Measurements from ENCODE around the gene JCHAIN.
"Not testable (repeated sequence)": the region's sequence is repeated elsewhere in the genome, so short reads cannot be mapped to it uniquely, and the experiment has no call there.

JCHAIN gene

DNA sequence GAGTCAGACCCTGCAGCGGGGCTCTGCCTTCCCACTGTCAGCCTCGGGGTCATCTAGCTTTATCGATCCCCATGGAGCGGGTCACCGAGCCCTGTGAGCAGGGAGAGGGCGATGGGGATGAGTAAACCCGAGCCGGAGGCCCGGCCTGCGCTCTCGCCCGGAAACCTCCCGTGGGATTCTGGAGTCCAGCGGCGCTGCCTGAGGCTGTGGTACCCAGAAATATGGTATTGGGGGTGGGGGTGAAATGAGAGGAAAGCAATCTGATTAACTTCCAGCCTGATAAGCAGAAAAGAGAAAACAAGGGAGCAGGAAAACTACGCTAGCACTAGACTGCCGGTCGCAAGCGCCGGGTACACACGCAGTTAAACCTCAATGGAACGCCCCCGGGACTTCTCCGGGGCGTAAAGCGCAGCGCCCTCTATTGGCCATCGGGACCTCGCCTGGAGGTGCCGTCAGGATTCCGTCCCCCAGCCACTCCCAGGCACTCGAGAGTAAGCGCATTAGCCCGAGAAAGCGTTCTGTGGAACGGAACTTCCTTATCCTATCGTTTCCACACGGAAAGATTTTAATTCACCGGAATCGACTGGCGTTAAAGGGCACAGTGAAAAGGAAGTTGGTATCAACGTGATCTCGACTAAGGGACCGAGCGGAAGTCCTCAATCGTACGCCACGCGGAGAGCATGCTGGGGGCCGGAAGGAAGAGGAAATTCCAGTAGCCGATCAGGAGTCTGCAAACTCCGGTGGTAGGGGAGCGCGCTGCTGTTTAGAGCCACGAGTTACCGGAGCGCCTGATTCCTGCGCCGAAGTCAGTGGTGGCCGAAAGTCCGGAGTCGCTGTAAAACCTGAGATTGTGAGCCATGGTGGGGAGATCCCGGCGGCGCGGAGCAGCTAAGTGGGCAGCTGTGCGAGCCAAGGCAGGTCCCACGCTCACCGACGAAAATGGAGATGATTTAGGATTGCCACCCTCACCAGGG, 21.8 kb upstream of the JCHAIN start, which contains the start of gene UTP3:
TSS of gene UTP3 (plus strand) at position 712 of the 974 bp plus-strand sequence. CDS start at position 858, 146 bp downstream.
- DNase-seq: peak; percentile 96 to 99

DNA sequence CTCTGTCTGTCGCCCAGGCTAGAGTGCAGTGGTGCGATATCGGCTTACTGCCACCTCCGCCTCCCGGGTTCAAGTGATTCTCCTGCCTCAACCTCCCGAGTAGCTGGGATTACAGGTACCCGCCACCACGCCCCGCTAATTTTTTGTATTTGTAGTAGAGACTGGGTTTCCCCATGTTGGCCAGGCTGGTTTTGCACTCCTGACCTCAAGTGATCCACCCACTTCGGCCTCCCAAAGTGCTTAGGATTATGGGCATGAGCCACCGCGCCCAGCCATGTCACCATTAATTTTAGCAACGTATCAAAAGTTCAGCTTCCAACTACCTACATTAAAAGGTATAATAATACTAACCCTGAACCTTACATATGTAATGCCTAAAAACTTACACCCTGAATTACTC, 21.1 kb upstream of the JCHAIN start:
- DNase-seq: no peak

DNA sequence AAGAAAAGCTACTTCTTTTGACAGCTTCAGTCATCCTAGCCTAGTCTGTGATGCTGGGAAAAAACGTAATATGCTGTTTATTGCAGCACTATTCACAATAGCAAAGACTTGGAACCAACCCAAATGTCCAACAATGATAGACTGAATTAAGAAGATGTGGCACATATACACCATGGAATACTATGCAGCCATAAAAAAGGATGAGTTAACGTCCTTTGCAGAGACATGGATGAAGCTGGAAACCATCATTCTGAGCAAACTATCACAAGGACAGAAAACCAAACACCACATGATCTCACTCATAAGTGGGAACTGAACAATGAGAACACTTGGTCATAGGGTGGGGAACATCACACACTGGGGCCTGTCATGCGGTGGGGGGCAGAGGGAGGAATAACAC, 15.8 kb upstream of the JCHAIN start:
- DNase-seq: not testable (repeated sequence)

DNA sequence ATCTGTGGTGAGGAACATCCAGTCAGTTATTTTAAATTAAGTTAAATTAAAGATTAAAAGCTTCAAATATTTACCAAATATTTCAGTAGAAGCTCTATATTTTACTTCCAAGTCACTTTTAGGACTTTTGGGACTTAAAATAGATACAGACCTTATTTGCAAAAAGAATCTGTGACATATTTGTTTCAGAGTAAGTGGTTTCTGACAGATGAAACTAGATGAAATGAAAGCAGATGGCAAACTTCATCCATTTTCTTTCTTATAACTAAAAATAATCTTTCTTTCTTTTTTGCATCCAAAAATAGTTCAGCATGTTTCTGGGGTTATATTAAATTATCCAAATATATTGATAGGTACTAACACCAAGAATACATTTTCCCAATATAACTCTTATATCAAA, 15.4 kb upstream of the JCHAIN start:
- DNase-seq: no peak

DNA sequence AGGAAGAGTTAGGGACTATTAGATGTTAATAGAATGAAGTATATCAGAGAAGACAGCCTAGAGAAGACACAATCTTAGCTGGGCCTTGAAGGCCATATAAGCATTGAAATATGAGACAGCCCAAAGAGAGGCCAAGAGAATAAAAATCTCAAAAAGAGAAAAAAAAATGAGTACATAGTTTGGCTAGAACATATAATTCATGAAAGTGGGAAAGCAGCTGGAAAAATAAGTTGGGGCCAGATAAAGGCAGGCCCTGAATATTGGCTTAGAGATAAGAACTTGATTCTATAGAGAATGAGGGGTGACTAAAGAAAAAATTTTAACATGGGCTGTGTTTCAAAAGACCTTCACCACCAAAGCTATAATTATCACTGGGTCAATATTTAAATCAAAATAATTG, 14.6 kb upstream of the JCHAIN start:
- DNase-seq: no peak

DNA sequence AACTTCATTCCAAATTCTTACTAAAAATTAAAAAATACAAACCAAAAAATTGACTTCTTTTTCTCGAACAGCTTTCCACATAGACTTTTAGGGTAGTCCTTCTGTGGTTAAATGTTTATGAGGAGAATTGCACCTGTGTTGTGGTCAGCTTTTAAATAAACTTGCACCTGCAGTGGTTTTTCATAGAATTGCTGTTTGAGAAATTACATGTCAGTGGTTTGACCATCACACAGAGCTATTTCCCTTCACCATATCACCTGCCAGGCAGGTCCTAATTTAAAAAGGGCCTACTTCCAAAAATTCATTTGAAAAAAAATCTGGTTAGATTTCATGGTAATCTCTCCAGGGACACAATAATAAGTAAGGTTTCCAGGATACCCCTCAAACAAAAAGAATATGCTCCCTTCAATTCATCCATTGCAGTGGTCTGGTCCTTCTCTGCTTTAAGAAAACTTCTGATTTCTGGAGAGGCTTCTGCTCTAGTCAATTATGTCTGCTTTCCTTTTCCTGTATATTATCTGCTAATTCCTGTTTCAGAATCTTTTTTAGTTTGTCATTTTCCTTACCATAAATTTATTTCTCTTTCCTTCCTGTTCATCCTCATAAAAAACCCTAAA, 12.2 kb upstream of the JCHAIN start:
- no peak for DNase-seq

DNA sequence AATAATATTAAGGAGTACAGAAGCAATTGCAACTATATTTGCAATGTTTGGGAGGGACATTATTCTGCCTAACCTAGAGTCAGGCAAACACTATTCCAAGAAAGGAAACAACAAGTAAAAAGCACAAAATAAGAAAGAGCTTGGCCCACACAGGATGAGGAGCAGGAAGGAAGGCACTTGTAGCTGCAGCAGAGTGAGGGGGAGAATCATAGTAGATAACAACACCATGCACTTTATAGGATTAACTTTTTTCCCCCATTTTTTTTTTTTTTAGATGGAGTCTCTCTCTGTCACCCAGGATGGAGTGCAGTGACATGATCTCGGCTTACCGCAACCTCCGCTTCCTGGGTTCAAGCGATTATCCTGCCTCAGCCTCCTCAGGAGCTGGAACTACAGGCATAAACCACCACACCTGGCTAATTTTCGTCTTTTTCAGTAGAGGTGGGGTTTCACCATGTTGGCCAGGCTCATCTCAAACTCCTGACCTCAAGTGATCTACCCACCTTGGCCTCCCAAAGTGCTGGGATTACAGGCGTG, 10.3 kb upstream of the JCHAIN start:
- no peak for DNase-seq

DNA sequence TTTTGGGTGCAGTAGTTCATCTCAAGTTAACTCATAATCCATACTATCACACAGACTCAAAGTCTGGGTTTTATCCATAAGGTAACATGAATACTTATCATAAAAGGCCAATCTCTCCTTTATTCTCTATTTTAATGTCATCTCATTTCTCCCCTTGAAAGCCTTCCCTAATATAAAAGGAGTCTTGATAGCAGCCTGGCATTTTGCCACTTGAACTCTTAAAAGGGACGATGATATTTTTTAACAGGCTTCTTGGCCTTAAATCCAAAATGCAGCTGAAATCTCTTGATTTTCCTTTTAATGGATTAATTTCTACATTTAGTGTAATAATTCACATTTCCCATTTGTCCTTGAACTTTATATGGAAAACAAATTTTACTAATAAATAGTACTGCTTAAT, 8.4 kb upstream of the JCHAIN start:
- DNase-seq: no peak

DNA sequence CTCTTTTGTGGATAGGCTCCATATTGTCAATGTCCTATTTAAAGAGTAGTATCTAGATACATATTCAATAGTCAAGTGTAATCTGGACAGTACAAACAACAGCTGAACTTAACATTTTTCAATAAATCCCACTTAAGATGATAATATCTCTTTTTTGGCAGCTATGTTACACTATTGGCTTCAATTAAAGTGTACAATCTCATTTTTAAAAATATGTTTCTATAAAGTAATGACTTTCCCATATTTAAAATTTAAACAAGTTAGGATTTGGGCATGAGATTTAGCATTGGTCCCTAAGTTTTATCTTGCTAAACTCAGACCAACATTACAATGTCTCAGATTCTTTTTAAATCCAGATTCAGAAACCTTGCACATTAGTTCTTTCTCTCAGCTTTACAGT, 7.9 kb upstream of the JCHAIN start:
- DNase-seq: no peak

DNA sequence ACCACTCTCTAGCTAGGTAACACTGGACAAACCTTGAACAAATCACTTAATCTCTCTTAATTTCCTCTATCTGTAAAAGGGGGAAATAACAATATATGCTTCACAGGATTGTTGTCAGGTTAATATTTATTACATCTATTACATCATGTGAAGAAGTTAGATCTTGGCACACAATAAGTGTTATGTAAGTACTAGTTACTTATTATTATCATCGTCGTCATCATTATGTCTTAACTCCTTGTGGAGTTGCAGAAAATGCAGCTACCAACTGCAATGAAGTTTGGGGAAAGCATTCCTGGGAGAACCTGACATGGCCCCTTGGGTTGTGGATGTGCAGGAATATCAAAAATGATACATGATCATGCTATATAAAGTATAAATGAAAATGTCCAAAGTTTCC, 4.8 kb upstream of the JCHAIN start:
- no peak for DNase-seq

DNA sequence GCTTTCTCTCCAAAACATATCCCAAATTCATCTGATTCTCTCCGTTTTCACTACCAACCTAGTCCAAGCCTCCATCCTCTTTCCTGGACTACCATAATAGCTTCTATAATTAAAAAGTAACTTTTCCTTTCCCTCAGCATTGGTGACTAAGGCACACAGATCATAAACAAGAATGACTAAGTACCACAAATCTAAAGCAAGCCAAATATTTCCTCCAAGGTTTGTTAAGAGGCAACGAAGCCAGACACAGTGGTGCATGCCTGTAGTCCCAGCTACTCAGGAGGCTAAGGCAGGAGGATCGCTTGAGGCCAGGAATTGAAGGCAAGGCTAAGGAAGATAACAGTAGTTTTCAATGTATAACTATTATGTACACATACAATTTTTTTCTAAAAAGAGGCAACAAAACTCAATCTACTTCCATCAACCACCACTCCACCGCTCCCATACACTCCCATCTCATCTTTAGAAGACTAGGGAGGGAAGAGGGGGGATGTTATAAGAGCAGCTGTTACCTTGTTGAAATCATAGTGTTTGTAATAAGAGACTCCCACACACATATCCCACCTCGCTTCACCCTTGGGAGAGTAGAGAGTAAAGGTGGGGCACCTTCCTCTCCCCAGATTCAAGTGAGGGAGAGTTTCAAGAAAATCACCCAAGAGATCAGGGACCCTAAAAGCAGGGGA, 4.2 kb upstream of the JCHAIN start:
- DNase-seq: no peak

DNA sequence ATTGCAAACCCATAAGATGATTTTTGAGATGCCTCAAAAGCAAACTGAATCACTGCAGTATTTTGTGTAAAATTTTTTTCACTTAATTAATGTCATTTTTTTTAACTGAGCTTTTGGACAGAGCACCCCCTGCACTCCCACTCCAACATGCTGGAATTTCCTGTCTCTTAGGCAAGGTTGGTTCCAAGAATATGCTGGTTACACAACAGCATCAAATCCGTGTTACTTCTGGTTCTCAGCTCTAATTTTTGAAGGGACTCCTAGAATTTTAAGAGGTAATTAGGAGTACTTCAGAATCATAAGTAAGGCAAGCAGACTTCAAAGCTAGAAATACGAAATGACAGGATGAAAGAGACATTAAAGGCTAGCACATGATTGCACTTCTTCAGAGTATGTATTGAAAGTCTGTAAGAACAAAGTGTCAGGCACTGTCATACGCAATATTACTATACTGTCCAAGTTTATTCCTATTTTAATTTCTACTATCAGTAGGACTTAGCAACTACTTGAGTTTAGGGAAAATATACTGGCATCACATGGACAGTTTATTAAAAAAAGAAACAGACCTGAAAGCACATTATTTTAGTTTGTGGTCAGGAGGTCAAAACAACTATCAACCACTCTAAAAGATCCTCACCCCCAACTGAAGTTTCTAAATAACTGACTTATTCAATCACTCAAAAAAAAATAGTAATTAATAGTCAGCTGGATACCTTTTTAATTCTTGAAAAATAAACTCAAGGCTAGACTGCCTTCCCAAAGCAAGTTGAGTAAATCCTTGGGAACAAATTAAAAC, 1.6 kb upstream of the JCHAIN start:
- no peak for DNase-seq

DNA sequence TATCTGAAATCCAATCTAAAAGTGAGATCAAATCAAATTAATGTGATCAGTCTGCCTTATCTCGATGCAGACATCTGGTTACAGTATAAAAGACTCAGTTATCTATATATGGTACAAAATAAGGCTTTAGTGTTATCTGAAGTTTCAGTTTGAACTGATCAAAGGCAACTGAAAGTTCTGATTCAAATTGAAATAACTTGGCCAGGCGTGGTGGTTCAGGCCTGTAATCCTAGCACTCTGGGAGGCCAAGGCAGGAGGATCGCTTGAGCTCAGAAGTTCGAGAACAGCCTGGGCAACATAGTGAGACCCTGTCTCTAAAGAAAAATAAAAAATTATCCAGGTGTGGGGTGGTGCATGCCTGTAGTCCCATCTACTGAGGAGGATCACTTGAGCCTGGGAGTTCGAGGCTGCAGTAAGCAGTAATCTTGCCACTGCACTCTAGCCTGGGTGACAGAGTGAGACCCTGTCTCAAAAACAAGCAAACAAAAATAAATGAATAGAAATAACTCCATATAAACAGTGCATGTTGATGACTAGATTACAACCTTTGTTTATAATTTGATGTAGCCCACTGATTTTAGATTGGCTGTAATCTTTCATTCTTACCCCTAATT, 4.9 kb downstream of the JCHAIN start:
- not testable (repeated sequence) for DNase-seq

DNA sequence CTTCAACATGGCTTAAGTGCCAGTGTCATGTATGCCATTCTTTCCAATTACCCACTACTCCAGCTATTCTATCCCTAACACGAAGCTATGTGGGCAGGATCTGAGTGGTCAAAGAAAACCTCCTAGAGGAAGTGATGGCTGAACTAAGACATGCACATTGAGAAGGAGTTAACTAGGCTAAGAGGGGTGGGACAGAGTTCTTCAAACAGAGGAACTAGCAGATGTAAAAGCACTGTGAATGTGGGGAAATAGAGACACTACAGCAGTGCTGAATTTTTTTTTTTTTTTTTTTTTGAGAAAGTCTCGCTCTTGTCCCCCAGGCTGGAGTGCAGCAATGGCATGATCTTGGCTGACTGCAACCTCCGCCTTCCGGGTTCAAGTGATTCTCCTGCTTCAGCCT, 6.2 kb downstream of the JCHAIN start:
- no peak for DNase-seq

DNA sequence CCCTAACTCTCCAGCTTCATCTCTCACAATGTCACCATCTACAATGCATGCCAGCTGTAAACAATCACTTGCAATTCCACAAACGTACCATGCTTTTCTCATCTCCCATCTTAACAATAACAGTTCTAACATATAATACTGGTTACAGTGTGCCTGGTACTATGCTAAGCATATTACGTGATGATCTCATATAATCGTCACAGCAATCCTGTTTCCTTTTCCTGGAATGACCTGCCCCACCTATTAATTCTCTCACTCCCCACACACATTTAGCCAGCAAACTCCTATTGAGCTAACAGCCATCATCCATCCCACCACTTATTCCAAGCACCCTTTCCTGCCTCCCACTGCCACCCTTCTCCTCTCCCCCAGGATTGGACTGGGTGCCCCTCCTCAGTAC, 7.9 kb downstream of the JCHAIN start:
- DNase-seq: no peak

DNA sequence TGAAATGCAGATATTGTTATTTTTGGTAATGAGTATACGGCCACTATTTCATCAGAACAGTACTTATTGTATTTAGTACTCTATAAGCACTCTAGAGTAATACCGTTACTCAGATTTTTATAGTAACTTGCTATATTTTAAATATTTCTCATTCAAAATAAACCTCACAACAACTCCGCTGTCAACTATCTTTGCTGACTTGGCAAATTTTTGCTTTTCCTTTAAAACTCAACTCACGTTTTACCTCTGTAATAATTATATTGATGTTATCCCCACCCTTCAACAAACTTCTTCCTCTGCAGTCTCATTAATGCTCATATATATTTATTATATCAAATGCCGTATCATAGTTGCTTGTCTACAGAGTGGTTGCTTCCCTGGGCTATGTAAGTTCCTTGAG, 9.0 kb downstream of the JCHAIN start:
- DNase-seq: no peak

DNA sequence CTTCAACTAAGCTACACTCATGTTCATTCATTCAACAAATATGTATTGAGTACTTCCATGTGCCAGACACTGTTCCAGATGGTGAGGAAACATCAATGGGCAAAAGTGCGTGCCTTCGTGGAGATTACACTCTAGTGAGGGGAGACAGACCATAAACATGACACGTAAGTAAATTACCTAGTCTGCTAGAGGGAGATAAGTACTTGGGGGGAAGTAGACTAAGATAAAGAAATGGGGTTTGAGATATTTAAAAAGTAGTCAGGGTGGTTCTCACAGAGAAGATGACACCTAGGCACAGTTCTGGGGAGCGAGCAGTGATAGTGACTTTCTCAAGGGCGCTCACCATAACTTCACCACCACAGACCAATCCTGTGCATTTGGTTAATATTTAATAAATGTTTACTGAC, 11.7 kb downstream of the JCHAIN start:
- no peak for DNase-seq

DNA sequence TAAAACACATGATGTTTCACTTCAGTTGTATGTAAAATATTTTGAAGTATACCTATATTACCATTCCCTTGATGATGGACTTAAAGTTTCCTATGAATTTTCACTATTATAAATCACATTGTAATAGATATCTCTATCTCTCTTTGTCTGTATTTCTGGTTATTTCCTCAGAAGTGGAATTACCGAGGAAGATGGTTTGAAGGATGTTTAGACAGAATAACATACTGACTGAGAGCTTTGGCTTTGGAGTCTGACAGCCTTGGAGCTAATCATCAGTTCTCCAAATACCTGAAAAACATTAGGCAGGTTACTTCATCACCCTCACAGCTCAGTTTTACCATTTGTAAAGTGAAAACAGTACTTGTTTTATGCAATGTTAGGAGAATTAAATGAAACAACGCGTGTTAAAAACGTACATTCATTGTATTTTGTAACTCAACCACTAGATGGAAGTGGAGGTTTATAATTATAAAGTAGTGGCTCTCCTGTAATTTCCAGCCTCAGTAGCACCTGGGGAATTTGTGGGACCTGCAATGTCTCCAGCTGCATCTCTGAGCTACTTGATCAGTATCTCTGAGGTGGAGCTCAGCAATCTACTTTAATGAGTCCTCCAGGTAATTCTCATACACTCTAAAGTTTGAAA, 14.3 kb downstream of the JCHAIN start:
- peak in 1 of 2 experiments; percentile 39 for DNase-seq

DNA sequence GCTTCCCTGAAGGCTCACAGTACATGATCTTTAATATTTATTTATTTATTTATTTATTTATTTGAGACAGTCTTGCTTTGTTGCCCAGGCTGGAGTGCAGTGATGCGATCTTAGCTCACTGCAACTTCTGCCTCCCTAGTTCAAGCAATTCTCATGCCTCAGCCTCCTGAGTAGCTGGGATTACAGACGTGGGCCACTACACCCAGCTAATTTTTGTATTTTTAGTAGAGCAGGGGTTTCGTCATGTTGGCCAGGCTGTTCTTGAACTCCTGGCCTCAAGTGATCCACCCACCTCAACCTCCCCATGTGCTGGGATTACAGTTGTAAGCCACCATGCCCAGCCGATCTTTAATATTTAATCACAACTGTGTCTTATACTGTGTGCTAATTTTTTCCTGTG, 15.6 kb downstream of the JCHAIN start:
- DNase-seq: not testable (repeated sequence)

DNA sequence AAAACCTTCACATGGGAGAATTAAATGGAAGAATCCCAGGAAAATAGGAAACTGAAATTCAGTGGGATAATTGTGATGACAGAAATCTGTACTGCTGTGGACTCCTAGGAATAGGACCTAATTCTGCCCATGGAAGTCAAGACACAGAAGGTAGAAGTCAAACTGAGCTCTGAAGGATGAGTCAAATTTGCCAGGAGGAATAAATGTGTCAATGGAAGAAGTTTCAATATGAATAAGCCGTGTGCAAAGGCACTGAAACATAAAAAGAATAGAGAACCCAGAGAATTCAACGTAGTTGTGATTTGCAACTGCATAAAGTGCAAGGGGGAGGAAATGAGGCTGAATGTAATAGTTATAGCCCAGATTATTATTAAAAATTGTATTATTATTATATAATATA, 26.1 kb downstream of the JCHAIN start:
- no peak for DNase-seq

DNA sequence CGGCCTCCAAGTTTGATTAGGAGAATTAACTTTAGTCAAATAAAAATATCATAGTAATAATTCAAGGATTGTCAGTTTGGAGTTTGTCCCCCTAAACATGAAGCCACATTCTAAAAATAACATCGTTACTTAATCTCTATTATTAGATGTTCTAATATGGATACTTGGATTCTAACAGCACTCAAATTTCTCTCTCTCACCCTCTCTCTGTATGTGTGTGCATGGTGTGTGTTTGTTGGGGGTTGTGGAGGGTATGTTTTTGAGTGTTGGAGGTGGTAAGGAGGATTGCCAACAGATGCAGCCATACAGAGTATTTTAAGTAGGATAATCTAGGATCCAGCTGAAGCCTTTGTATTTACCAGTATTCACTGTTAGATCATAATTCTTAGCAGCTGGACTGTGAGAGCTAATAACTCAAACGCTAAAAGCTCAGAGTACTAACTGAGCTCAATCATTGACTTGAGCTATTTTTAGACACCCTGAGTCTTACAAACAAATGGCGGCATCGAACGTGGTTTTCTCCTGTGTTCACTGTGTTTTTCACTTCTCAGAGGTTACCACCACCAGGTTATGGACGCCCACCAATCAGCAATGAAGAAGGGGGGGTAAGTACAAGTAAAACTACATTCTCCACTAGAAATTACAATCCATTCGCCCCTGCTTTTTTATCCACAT, 28.9 kb downstream of the JCHAIN start:
- peak; percentile 67 to 75 for DNase-seq

Measured in NCI-H187 (cell line).